ENCODE results near the gene SLC41A3.
A peak's percentile ranks its signal among the peaks of the same experiment; 100 is the strongest.
"Not testable (repeated sequence)": the region's sequence is repeated elsewhere in the genome, so short reads cannot be mapped to it uniquely, and the experiment has no call there.

SLC41A3 gene

GRCh38 chr3:126039870-126040269, 44.1 kb downstream of the SLC41A3 start:
- no peak for DNase-seq (ENCODE audit: low read depth, low spot score)
- no peak overlapping the region for H3K4me3 ChIP-seq (ENCODE audit: low read length)

GRCh38 chr3:126038791-126039190, 45.1 kb downstream of the SLC41A3 start:
- H3K4me3 ChIP-seq (ENCODE audit: low read length); DNase-seq (ENCODE audit: low read depth, low spot score): not testable (repeated sequence)

GRCh38 chr3:126036056-126036549, 47.8 kb downstream of the SLC41A3 start:
- no peak overlapping the region for H3K4me3 ChIP-seq (ENCODE audit: low read length)
- no peak for DNase-seq (ENCODE audit: low read depth, low spot score)

GRCh38 chr3:126035362-126036050, 48.4 kb downstream of the SLC41A3 start:
- no peak for DNase-seq (ENCODE audit: low read depth, low spot score)
- H3K4me3 ChIP-seq (ENCODE audit: low read length): no peak overlapping the region

- DNase-seq (ENCODE audit: low read depth, low spot score): no peak
- H3K4me3 ChIP-seq (ENCODE audit: low read length): no peak overlapping the region
These were observed 49.2 kb downstream of the SLC41A3 start for GRCh38 chr3:126034481-126035361.

GRCh38 chr3:126033765-126034164, 50.2 kb downstream of the SLC41A3 start:
- DNase-seq (ENCODE audit: low read depth, low spot score): no peak
- H3K4me3 ChIP-seq (ENCODE audit: low read length): no peak overlapping the region

- no peak for DNase-seq (ENCODE audit: low read depth, low spot score)
- H3K4me3 ChIP-seq (ENCODE audit: low read length): no peak overlapping the region
These were observed 50.7 kb downstream of the SLC41A3 start for GRCh38 chr3:126033051-126033745.

- DNase-seq (ENCODE audit: low read depth, low spot score): no peak
- H3K4me3 ChIP-seq (ENCODE audit: low read length): no peak overlapping the region
These were observed 51.9 kb downstream of the SLC41A3 start for GRCh38 chr3:126031981-126032471.

GRCh38 chr3:126030455-126030854, 53.5 kb downstream of the SLC41A3 start:
- no peak for DNase-seq (ENCODE audit: low read depth, low spot score)
- H3K4me3 ChIP-seq (ENCODE audit: low read length): no peak overlapping the region

GRCh38 chr3:126029241-126029640, 54.7 kb downstream of the SLC41A3 start:
- H3K4me3 ChIP-seq (ENCODE audit: low read length): no peak overlapping the region
- no peak for DNase-seq (ENCODE audit: low read depth, low spot score)

GRCh38 chr3:126028096-126028495, 55.8 kb downstream of the SLC41A3 start:
- H3K4me3 ChIP-seq (ENCODE audit: low read length): no peak overlapping the region
- no peak for DNase-seq (ENCODE audit: low read depth, low spot score)

GRCh38 chr3:126026761-126027160, 57.2 kb downstream of the SLC41A3 start:
- H3K4me3 ChIP-seq (ENCODE audit: low read length): no peak overlapping the region
- no peak for DNase-seq (ENCODE audit: low read depth, low spot score)

GRCh38 chr3:126026277-126026751, 57.6 kb downstream of the SLC41A3 start:
- H3K4me3 ChIP-seq (ENCODE audit: low read length): no peak overlapping the region
- no peak for DNase-seq (ENCODE audit: low read depth, low spot score)

- H3K4me3 ChIP-seq (ENCODE audit: low read length): no peak overlapping the region
These were observed 58.1 kb downstream of the SLC41A3 start for GRCh38 chr3:126025862-126026261.

GRCh38 chr3:126025116-126025729, 58.7 kb downstream of the SLC41A3 start:
- H3K4me3 ChIP-seq (ENCODE audit: low read length): no peak overlapping the region
- DNase-seq (ENCODE audit: low read depth, low spot score): peak; percentile 9

More at GRCh38 chr3:126025862-126026261, 58.1 kb downstream of the SLC41A3 start:
- DNase-seq (ENCODE audit: low read depth, low spot score): no peak

GRCh38 chr3:126024049-126024854, 59.7 kb downstream of the SLC41A3 start:
- H3K4me3 ChIP-seq (ENCODE audit: low read length): no peak overlapping the region
- no peak for DNase-seq (ENCODE audit: low read depth, low spot score)

- no peak overlapping the region for H3K4me3 ChIP-seq (ENCODE audit: low read length)
- no peak for DNase-seq (ENCODE audit: low read depth, low spot score)
These were observed 60.5 kb downstream of the SLC41A3 start for GRCh38 chr3:126023390-126023789.

GRCh38 chr3:126022741-126023359, 61.1 kb downstream of the SLC41A3 start:
- no peak overlapping the region for H3K4me3 ChIP-seq (ENCODE audit: low read length)
- DNase-seq (ENCODE audit: low read depth, low spot score): no peak

Data from Jurkat, Clone E6-1 (cell line).